Esophagus squamous epithelium (tissue), 5 donors: ENCODE data around the gene NSMF. TPM values are rescaled to one million over a fixed set of nuclear protein-coding genes. Genes with fewer than 3 reads are reported as not detected.

ENCODE experiments used
- DNase-seq: peaks from one replicate; lab custom pipeline; 2025; lab: John Stamatoyannopoulos, UW
- H3K27ac ChIP-seq, 4 donors: fragments of 200-600 bp; sonication (generic); one replicate each; pipeline ENCODE4 v1.5.1; 2016 to 2019; ENCODE audit warnings: mild to moderate bottlenecking in 1 of 4
- H3K27me3 ChIP-seq, 4 donors: fragments of 200-600 bp; sonication (generic); 1 replicate in 3 of 4; 2 replicates in 1 of 4; pipeline versions ENCODE4 v1.5.1 to v1.6.0; 2017 to 2021; ENCODE audit warnings: antibody characterized with exemption in 1 of 4
- H3K36me3 ChIP-seq, 3 donors: fragments of 200-600 bp; sonication (generic); one replicate each; pipeline ENCODE4 v1.5.1; 2016 to 2019
- H3K4me1 ChIP-seq, 3 donors: fragments of 200-600 bp; sonication (generic); one replicate each; pipeline ENCODE4 v1.5.1; 2017 to 2019
- H3K4me3 ChIP-seq, 4 donors: fragments of 200-600 bp; sonication (generic); 1 replicate in 3 of 4; 2 replicates in 1 of 4; pipeline ENCODE4 v1.5.1; 2016 to 2019; ENCODE audit warnings: mild to moderate bottlenecking in 2 of 4, moderate library complexity in 1 of 4
- H3K9me3 ChIP-seq, 3 donors: fragments of 200-600 bp; sonication (generic); one replicate each; pipeline ENCODE4 v1.5.1; 2016 to 2019
- POLR2A ChIP-seq, 4 donors: fragments of 450-650 bp; IDR thresholded peaks; one replicate each; pipeline ENCODE4 v1.6.1; 2017; ENCODE audit warnings: antibody characterized with exemption in 4 of 4, mild to moderate bottlenecking in 4 of 4, moderate library complexity in 3 of 4
- WGBS, 2 donors: methylation state at CpG; one replicate each; pipeline ENCODE4 v1.1.5; 2018; 5-methylcytosine and 5-hydroxymethylcytosine counted together
- intact Hi-C: fragments of 100-400 bp; cut with DNase I; formaldehyde crosslinking; loops from one replicate; pipeline ENCODE4 v1.15.0; 2022
- total RNA-seq, 4 donors: library from RNA; depleted of rRNA; stranded (reverse); fragments of >200 nt; gene quantifications; one replicate each; pipeline ENCODE4 v1.1.0, GENCODE V29; 2016
- TF ChIP-seq, protein P1 (sequence below), 6 experiments: fragments of 450-650 bp in 4 of 6; fragments of 200-600 bp in 2 of 6; sonication (generic) in 2 of 6; IDR thresholded peaks; one replicate each; pipeline ENCODE4 v1.5.1; 2016 to 2019; ENCODE audit warnings: antibody characterized with exemption in 6 of 6, mild to moderate bottlenecking in 4 of 6, moderate library complexity in 4 of 6
- donor health status: DM: yes; HTN: yes; CAD: no.

The NSMF gene
- total RNA-seq, 4 donors from 2014 or later, result 16.2 to 38.1 (median 20.6) TPM

DNA sequence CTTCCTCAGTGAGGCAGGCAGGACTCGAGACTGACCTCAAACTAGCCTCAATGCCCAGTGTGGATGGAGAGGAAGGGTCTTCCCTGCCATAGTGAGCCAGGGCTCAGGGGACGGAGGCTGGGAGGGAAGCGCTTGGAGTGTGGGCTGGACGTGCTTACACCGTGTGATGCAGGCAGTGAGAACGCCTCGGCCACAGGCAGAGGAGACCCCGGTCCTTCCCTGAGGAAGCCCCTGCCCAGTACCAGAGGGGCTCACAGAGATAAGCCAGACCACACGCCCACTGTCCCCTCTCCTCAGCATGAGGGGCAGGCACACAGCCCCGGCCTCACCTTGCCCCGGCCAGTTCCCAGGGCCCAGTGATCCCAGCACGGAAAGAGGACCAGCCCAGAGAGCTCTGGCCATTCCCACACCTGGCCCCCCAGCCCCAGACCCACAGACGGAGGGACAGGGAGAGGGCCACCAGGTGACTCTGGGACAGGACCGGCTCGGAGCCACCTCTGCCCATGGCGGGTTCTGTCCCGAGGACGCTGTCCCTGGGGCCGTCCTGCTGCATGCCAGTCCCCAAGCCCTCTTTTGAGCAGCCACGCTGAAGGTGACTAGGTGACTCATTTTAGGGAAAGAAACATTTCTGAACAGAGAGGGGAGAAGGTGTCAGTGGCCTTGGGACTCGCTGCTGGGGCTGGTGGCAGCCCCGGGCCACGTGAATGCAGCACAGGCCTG is 6.0 kb upstream of the NSMF start:
- 79% methylated on average over 8 of the region's 23 CpGs; no CpG with 5 or more reads in 1 of the 2 donors for WGBS, 2 donors
- no peak overlapping the region for H3K27ac ChIP-seq
- no peak overlapping the region for H3K4me3 ChIP-seq
- peaks cover 0 to 5% (median 0%) of the 10 kb centered on the region in 4 donors for H3K27me3 ChIP-seq
- no peak for TF ChIP-seq POLR2A (IDR thresholded peaks at IDR 0.05)
- TF ChIP-seq, protein P1, sequence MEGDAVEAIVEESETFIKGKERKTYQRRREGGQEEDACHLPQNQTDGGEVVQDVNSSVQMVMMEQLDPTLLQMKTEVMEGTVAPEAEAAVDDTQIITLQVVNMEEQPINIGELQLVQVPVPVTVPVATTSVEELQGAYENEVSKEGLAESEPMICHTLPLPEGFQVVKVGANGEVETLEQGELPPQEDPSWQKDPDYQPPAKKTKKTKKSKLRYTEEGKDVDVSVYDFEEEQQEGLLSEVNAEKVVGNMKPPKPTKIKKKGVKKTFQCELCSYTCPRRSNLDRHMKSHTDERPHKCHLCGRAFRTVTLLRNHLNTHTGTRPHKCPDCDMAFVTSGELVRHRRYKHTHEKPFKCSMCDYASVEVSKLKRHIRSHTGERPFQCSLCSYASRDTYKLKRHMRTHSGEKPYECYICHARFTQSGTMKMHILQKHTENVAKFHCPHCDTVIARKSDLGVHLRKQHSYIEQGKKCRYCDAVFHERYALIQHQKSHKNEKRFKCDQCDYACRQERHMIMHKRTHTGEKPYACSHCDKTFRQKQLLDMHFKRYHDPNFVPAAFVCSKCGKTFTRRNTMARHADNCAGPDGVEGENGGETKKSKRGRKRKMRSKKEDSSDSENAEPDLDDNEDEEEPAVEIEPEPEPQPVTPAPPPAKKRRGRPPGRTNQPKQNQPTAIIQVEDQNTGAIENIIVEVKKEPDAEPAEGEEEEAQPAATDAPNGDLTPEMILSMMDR (IDR thresholded peaks at IDR 0.05), result no peak
- no peaks in the 10 kb centered on the region for H3K9me3 ChIP-seq
- peaks cover 0 to 22% (median 5%) of the 10 kb centered on the region in 3 donors for H3K4me1 ChIP-seq
- no peak for DNase-seq
- intact Hi-C loops, result no loop called here
- H3K36me3 ChIP-seq, result no peaks in the 10 kb centered on the region

DNA sequence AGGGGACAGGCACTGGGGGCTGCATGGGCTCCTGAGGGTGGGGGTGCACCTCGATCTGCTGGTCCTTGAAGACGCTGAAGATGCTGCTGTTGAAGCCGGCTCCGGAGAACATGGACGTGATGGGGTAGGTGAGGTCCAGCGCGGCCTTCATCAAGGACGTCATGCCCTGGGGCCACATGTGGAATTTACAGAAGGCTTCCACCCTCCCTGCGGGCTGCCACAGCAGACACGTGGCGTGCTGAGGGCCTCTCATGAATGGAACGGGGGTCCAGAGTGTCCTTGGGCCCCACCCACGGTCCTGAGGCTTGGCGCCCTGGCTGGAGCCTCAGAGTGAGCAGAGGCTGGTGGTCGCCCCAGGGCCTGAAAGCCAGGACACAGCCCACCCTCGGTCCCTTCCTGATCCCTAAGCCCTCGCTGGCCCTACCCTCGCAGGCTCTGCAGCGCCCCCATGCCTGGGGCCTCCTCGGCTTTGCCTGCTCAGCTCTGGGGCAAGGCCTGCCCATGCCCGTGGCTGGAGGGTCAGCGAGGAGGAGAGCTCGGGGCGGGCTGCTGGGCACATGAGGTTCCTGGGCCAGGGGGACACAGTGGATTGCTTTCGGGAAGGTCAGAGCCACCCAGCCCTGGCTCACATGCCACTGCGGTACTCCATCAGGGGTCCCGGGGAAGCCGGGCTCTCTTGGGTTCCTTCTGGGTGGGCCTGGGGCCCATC is 5.3 kb upstream of the NSMF start:
- intact Hi-C loops, result no loop called here
- H3K27ac ChIP-seq, result no peak overlapping the region
- TF ChIP-seq POLR2A (IDR thresholded peaks at IDR 0.05), result no peak
- TF ChIP-seq, protein P1 (IDR thresholded peaks at IDR 0.05), result no peak
- 88 to 91% methylated on average over 9 to 17 of the region's 28 CpGs for WGBS, 2 donors
- no peak overlapping the region for H3K4me3 ChIP-seq
- H3K4me1 ChIP-seq, result peaks cover 4 to 30% (median 12%) of the 10 kb centered on the region in 3 donors
- no peaks in the 10 kb centered on the region for H3K9me3 ChIP-seq
- no peak for DNase-seq
- no peaks in the 10 kb centered on the region for H3K36me3 ChIP-seq
- H3K27me3 ChIP-seq, result peaks cover 0 to 5% (median 0%) of the 10 kb centered on the region in 4 donors

DNA sequence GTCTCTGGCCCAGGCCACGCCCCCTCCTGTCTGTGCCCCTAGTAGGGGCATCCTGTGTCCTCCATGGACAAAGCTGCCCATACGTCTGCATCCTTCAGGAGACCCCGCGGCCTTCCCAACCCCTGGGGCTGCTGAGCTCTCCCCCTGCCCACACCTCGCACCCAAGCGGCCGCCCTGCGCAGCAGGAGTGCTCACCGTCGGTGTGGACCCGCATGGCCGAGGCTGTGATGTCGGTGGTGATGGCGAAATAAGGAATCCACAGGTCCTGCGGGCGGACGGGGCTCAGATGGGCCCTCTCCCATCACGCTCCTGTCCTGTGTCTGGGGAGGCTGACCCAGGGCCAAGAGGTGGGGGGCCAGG is 4.8 kb upstream of the NSMF start:
- intact Hi-C loops, result no loop called here
- Histone ChIP-seq H3K4me1 (peaks cover 6 to 32% (median 13%) of the 10 kb centered on the region in 3 donors), H3K27me3 (peaks cover 0 to 5% (median 0%) of the 10 kb centered on the region in 4 donors), H3K36me3 (no peaks in the 10 kb centered on the region), H3K27ac (no peak overlapping the region), H3K9me3 (no peaks in the 10 kb centered on the region), H3K4me3 (no peak overlapping the region)
- DNase-seq, result no peak
- TF ChIP-seq, protein P1 (IDR thresholded peaks at IDR 0.05), result no peak
- no peak for TF ChIP-seq POLR2A (IDR thresholded peaks at IDR 0.05)
- 92 to 95% methylated on average over 2 to 11 of the region's 18 CpGs for WGBS, 2 donors

DNA sequence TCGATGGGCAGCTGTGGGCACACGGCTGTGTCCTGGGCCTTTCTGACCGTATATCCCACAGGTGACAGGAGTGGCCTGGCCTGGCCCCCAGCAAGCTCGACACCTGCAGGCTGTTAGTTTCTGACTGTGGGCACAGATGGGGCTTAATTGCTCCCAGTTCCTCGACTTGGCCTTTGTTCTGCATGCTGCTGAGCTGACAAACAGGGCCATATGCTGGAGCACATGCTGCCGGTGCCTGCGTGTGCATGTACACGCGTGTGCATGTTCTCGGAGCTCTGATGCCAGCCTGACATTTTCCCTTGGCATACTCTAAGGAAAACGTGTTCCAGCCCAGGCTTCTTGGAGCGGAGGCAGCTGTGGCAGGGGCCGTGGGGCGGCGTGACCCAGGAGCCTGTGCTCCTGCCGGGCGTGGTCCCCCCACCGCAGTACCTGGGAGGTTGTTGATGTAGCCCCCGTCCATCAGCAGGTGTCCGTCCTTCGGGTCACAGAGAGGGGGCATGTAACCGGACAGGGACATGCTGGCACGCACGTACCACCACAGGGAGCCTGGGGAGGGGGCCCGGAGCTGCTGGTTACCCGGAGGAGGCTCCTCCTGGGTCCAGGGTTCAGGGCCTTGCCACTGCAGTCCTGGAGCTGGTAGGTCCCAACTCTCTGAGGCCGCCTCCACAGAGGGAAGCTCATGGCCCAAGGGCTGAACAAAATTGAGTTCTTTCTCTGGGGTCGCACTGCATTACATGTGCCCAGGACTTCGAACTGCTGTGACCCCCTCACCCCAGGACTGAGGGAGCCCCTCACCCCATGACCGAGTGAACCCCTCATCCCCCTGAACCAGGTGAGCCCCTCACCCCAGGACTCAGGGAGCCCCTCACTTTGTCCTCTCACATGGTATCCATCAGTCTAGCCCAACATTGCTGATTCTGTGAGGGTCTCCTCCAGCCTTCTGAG is 4.1 kb upstream of the NSMF start:
- WGBS, 2 donors, result 74 to 85% methylated on average over 7 to 9 of the region's 30 CpGs
- Histone ChIP-seq H3K4me1 (peaks cover 12 to 39% (median 18%) of the 10 kb centered on the region in 3 donors), H3K27ac (no peak overlapping the region), H3K9me3 (no peaks in the 10 kb centered on the region), H3K27me3 (peaks cover 0 to 5% (median 0%) of the 10 kb centered on the region in 4 donors), H3K4me3 (no peak overlapping the region), H3K36me3 (no peaks in the 10 kb centered on the region)
- TF ChIP-seq, protein P1 (IDR thresholded peaks at IDR 0.05), result no peak
- no peak for TF ChIP-seq POLR2A (IDR thresholded peaks at IDR 0.05)
- intact Hi-C loops, result no loop called here
- DNase-seq, result no peak
